Myocyte (in vitro differentiated cells): ENCODE data around the gene CMTR2. TPM values are rescaled to one million over a fixed set of nuclear protein-coding genes. Genes with fewer than 3 reads are reported as not detected.

Source experiments
- total RNA-seq: library from RNA; depleted of rRNA; stranded (reverse); fragments of >200 nt; gene quantifications from 2 replicates; pipeline ENCODE4 v1.2.3, GENCODE V29; 2014

The CMTR2 gene
- total RNA-seq, 1 donor from 2014 or later = 39.2 TPM

Other genes starting within 250 kb of the CMTR2 start
- gene HYDIN, start 58.7 kb downstream of the CMTR2 start, total RNA-seq = 0.37 and 0.52 TPM in 2 replicates
- gene CALB2, start 69.3 kb upstream of the CMTR2 start, total RNA-seq = 0.94 TPM in 1 of 2 replicates, not detected in the other
- not detected in 2 replicates for gene TLE7, start 152.7 kb upstream of the CMTR2 start, total RNA-seq
- 8.9 and 9.0 TPM in 2 replicates for gene ZNF23, start 172.8 kb upstream of the CMTR2 start, total RNA-seq
- gene ZNF19, start 199.9 kb upstream of the CMTR2 start, total RNA-seq = 2.2 and 3.8 TPM in 2 replicates
- not detected in 2 replicates for gene CHST4, start 237.0 kb upstream of the CMTR2 start, total RNA-seq